Medulla oblongata (tissue), 1 donor: ENCODE measurements around the gene GGPS1.
"Not testable (repeated sequence)": the region's sequence is repeated elsewhere in the genome, so short reads cannot be mapped to it uniquely, and the experiment has no call there.

Source experiments
- DNase-seq: peaks from one replicate; pipeline ENCODE4 v3.0.0-alpha.2; 2015; ENCODE audit errors: extremely low spot score

Gene GGPS1

GRCh38 chr1:235328271-235329138, at the start of gene GGPS1:
Gene GGPS1, plus strand, starts transcription at chr1:235328570. Its CDS starts 6,695 bp downstream, at chr1:235335265.
- DNase-seq, result peak; percentile 100

- DNase-seq, result no peak
These were observed 49.5 kb upstream of the GGPS1 start for GRCh38 chr1:235278915-235279292.

GRCh38 chr1:235279694-235280093, 48.7 kb upstream of the GGPS1 start:
- no peak for DNase-seq

- DNase-seq, result no peak
These were observed 47.9 kb upstream of the GGPS1 start for GRCh38 chr1:235280467-235280866.

GRCh38 chr1:235283636-235284035, 44.7 kb upstream of the GGPS1 start:
- not testable (repeated sequence) for DNase-seq

- no peak for DNase-seq
These were observed 44.1 kb upstream of the GGPS1 start for GRCh38 chr1:235284231-235284769.

GRCh38 chr1:235286667-235287066, 41.7 kb upstream of the GGPS1 start:
- no peak for DNase-seq

GRCh38 chr1:235287208-235287882, 41.0 kb upstream of the GGPS1 start:
- no peak for DNase-seq

- DNase-seq, result no peak
These were observed 38.3 kb upstream of the GGPS1 start for GRCh38 chr1:235289859-235290739.

- DNase-seq, result no peak
These were observed 37.4 kb upstream of the GGPS1 start for GRCh38 chr1:235290740-235291502.

GRCh38 chr1:235291599-235292091, 36.7 kb upstream of the GGPS1 start:
- DNase-seq, result no peak

GRCh38 chr1:235292790-235293189, 35.6 kb upstream of the GGPS1 start:
- no peak for DNase-seq

GRCh38 chr1:235293322-235293942, 34.9 kb upstream of the GGPS1 start:
- DNase-seq, result no peak

GRCh38 chr1:235295902-235296350, 32.4 kb upstream of the GGPS1 start:
- DNase-seq, result no peak

- DNase-seq, result no peak
These were observed 31.6 kb upstream of the GGPS1 start for GRCh38 chr1:235296729-235297128.

- no peak for DNase-seq
These were observed 30.8 kb upstream of the GGPS1 start for GRCh38 chr1:235297579-235297978.

- no peak for DNase-seq
These were observed 29.6 kb upstream of the GGPS1 start for GRCh38 chr1:235298758-235299157.

- DNase-seq, result no peak
These were observed 29.1 kb upstream of the GGPS1 start for GRCh38 chr1:235299169-235299858.

- DNase-seq, result no peak
These were observed 26.2 kb upstream of the GGPS1 start for GRCh38 chr1:235302143-235302542.
